ENCODE measurements around the gene L1TD1. TPM values are rescaled to one million over a fixed set of nuclear protein-coding genes. Genes with fewer than 3 reads are reported as not detected.

L1TD1 gene
- total and polyA plus RNA-seq, 2 of the 13 experiments (the other 11 are each of a cell fraction or from before 2014, with no cell fraction given), result not detected

DNA sequence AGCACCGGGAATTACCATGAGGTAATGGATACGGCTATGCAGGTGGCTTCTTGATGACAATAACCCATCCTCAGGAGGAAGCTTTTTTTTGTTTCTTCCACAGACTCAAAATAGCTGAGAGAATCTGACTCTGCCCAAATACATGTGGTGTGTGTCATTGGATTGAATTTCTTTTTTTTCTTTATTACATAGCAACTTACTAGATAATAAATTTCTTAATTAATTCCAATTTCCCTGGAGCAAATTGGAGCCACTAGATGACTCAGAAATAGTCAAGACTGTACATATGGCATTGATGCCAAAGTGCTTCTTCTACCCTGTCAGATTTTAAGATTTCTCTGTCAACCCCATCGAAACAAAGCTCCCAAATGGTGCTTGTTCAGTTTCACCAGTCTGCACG is 42.7 kb downstream of the L1TD1 start:
- ChIA-PET POLR2A (interaction anchor here (0.6 to 1.0 kb wide), 2 partner anchors 8 to 9 kb away, joined by 3 read pairs; no protein-coding TSS in a partner anchor), CTCF (ENCODE audit: low intra/inter-chr PET ratio, low total read pairs) (no interaction called here)
- in situ Hi-C loops (cut with HindIII; ENCODE audit: extremely low pct_ligation_motif_present, low pct_unique_long_range_greater_than_20kb), result no loop called here
- ATAC-seq, result no peak
- Histone ChIP-seq H3K27me3 (ENCODE audit: control insufficient read depth in 1 of 2, insufficient read depth in 2 of 2, low read length in 2 of 2) (no peaks in the 10 kb centered on the region), H3K27ac (ENCODE audit: extremely low read length, insufficient read depth, low read length) (peak overlapping the region; percentile 86), H3K9me3 (ENCODE audit: low read length) (no peaks in the 10 kb centered on the region), H3K4me3 (replicated peaks in 1 of 3; ENCODE audit: insufficient read depth in 1 of 3, low read depth in 2 of 3, low read length in 3 of 3) (no peak overlapping the region; a peak in 1 of 6 replicates), H3K36me3 (replicated peaks in 1 of 2; ENCODE audit: control insufficient read depth in 1 of 2, insufficient read depth in 2 of 2, low read length in 2 of 2) (no peaks in the 10 kb centered on the region), H4K20me1 (ENCODE audit: insufficient read depth, low read length) (no peaks in the 10 kb centered on the region), H3K4me1 (ENCODE audit: insufficient read depth, low read length) (peaks cover 83% of the 10 kb centered on the region), H3K79me2 (ENCODE audit: insufficient read depth, low read length) (no peaks in the 10 kb centered on the region), H3K4me2 (ENCODE audit: low read depth, low read length) (peak overlapping the region; percentile 47), H3K9ac (ENCODE audit: insufficient read depth, low read depth, low read length) (peak overlapping the region; percentile 48), H2AFZ (ENCODE audit: low read length) (no peak overlapping the region)
- FAIRE-seq, result no peak
- WGBS (ENCODE audit: low lambda C conversion rate), result 70% methylated on average over 4 of the region's 4 CpGs
- BruUV-seq (replicated peaks), result no TSS peak
- intact Hi-C loops (cut with micrococcal nuclease; ENCODE audit: unreplicated experiment), result no loop called here
- TF ChIP-seq FIP1L1 (IDR thresholded peaks at IDR 0.05; ENCODE audit: borderline replicate concordance, insufficient read depth, low read depth, low read length) (no peak), ZNF296 (CRISPR knock-in tag; conservative IDR thresholded peaks at IDR 0.05) (no peak), POLR2AphosphoS5 (IDR thresholded peaks at IDR 0.05; ENCODE audit: low read depth, low read length) (no peak), ZEB1 (IDR thresholded peaks at IDR 0.05; ENCODE audit: insufficient replicate concordance, low read depth) (peak; percentile 17), ESRRA (CRISPR knock-in tag; IDR thresholded peaks at IDR 0.05; ENCODE audit: low read depth) (no peak), NCOA1 (CRISPR knock-in tag; IDR thresholded peaks at IDR 0.05) (0 out of 2 replicates have a peak, but pooled peaks have one; percentile 23)
- TF ChIP-seq, protein P1, sequence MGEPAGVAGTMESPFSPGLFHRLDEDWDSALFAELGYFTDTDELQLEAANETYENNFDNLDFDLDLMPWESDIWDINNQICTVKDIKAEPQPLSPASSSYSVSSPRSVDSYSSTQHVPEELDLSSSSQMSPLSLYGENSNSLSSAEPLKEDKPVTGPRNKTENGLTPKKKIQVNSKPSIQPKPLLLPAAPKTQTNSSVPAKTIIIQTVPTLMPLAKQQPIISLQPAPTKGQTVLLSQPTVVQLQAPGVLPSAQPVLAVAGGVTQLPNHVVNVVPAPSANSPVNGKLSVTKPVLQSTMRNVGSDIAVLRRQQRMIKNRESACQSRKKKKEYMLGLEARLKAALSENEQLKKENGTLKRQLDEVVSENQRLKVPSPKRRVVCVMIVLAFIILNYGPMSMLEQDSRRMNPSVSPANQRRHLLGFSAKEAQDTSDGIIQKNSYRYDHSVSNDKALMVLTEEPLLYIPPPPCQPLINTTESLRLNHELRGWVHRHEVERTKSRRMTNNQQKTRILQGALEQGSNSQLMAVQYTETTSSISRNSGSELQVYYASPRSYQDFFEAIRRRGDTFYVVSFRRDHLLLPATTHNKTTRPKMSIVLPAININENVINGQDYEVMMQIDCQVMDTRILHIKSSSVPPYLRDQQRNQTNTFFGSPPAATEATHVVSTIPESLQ (CRISPR knock-in tag; conservative IDR thresholded peaks at IDR 0.05), result no peak
- TF ChIP-seq, protein P2, sequence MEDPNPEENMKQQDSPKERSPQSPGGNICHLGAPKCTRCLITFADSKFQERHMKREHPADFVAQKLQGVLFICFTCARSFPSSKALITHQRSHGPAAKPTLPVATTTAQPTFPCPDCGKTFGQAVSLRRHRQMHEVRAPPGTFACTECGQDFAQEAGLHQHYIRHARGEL (CRISPR knock-in tag; IDR thresholded peaks at IDR 0.05), result no peak
- no peak for DNase-seq (ENCODE audit: low spot score)
